DMS 273 (cell line): Measurements from ENCODE around the gene GAGE10.
"Not testable (repeated sequence)": the region's sequence is repeated elsewhere in the genome, so short reads cannot be mapped to it uniquely, and the experiment has no call there.

Experiments used
- DNase-seq: peaks from one replicate; lab custom pipeline; 2025; ENCODE audit not compliant: unreplicated experiment; lab: John Stamatoyannopoulos, UW

Gene GAGE10

GRCh38 chrX:49276207-49276606 is 27.2 kb upstream of the GAGE10 start:
- no peak for DNase-seq

- DNase-seq, result no peak
Observed at GRCh38 chrX:49276671-49277534, 26.5 kb upstream of the GAGE10 start.

- DNase-seq, result no peak
Observed at GRCh38 chrX:49277535-49277830, 26.0 kb upstream of the GAGE10 start.

GRCh38 chrX:49278081-49278480 is 25.4 kb upstream of the GAGE10 start:
- DNase-seq, result no peak

- peak; percentile 61 for DNase-seq
Observed at GRCh38 chrX:49282647-49283011, 20.8 kb upstream of the GAGE10 start.

GRCh38 chrX:49284212-49284611 is 19.2 kb upstream of the GAGE10 start:
- no peak for DNase-seq

- no peak for DNase-seq
Observed at GRCh38 chrX:49286136-49286535, 17.3 kb upstream of the GAGE10 start.

GRCh38 chrX:49286581-49286980 is 16.9 kb upstream of the GAGE10 start:
- no peak for DNase-seq

GRCh38 chrX:49287665-49288064 is 15.8 kb upstream of the GAGE10 start:
- DNase-seq, result no peak

- DNase-seq, result no peak
Observed at GRCh38 chrX:49290215-49290614, 13.2 kb upstream of the GAGE10 start.

- peak; percentile 83 for DNase-seq
Observed at GRCh38 chrX:49291615-49292337, 11.7 kb upstream of the GAGE10 start.

- peak; percentile 7 for DNase-seq
Observed at GRCh38 chrX:49292400-49293362, 10.8 kb upstream of the GAGE10 start.

GRCh38 chrX:49299293-49299692 is 4.2 kb upstream of the GAGE10 start:
- DNase-seq, result not testable (repeated sequence)

GRCh38 chrX:49300703-49301102 is 2.7 kb upstream of the GAGE10 start:
- DNase-seq, result no peak

- DNase-seq, result not testable (repeated sequence)
Observed at GRCh38 chrX:49307775-49308174, 4.3 kb downstream of the GAGE10 start.

GRCh38 chrX:49308604-49309269 is 5.3 kb downstream of the GAGE10 start:
- DNase-seq, result no peak

- DNase-seq, result no peak
Observed at GRCh38 chrX:49309401-49309981, 6.0 kb downstream of the GAGE10 start.

GRCh38 chrX:49310371-49310770 is 6.9 kb downstream of the GAGE10 start:
- DNase-seq, result no peak

GRCh38 chrX:49312176-49312575 is 8.7 kb downstream of the GAGE10 start:
- DNase-seq, result no peak

GRCh38 chrX:49316085-49316484 is 12.6 kb downstream of the GAGE10 start:
- DNase-seq, result no peak
